HG03558 (cell line): ENCODE measurements around the gene HOXA3.

Source experiments
- ATAC-seq: cut with Tn5 transposase; IDR thresholded peaks from one replicate; pipeline ENCODE4 v1.9.1; 2021; ENCODE audit warnings: moderate number of reproducible peaks; ENCODE audit not compliant: unreplicated experiment; ENCODE audit errors: extremely low read depth

Gene HOXA3

DNA sequence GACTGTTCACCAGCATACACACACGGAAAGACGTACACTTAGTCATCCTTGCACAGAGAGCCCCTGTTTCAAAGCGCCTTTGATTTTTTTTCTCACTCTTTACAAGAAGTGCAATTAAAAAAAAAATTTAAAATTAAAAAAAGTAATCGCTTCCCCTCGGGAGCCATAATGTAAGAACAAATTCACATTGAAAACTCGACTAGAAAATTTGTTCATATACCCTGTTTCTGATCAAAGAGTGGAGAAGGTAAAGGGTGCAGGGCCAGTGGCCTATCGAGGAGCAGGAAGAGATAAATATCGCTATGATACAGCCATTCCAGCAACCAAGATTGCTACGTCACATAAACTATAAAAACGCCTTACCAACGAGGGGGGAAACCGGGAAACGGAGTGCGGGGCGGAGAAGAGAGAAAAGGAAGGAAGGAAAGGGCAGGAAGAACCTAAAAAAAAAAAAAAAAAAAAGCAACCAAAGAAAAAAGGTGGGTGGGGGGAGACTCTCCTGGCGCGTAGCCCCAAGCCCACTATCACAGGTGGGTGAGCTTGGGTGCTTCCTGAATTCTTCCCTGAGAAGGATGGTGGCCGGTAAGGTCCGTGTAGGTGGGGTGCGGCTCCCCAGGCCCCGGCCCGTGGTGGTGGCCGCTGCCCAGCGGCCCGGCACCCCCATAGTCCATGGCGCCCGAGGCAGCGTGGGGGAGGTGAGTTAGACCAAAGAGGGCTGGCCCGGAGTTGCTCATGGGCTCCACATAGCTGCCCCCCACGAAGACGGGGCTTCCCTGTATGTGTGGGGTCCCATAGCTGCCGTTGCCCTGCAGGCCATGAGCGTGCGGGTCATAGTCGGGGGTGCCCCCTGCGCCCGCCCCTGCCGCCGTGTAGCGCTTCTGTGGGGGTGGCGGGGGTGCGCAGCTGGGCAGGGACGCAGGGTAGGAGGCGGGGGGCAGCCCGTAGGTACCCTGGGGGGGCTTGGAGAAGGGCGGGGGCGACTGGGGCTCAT, 44.7 kb downstream of the HOXA3 start:
- ATAC-seq: no peak

DNA sequence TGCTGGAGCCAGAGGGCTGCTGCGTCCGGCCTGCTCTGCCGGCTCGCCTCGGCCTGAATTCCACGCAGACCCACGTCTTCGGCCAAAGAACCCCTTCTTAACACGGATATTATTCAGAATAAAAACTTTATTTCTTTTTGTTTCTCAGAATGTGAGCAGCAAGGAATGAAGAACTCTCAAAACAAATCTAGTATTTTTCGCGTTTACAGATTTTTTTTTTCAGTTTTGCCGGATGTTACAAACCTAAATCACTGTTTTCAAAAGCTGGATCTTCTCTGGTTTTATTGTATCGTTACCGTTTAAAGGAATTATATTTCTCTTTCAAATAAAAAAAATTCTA, 45.5 kb downstream of the HOXA3 start:
- ATAC-seq: no peak

DNA sequence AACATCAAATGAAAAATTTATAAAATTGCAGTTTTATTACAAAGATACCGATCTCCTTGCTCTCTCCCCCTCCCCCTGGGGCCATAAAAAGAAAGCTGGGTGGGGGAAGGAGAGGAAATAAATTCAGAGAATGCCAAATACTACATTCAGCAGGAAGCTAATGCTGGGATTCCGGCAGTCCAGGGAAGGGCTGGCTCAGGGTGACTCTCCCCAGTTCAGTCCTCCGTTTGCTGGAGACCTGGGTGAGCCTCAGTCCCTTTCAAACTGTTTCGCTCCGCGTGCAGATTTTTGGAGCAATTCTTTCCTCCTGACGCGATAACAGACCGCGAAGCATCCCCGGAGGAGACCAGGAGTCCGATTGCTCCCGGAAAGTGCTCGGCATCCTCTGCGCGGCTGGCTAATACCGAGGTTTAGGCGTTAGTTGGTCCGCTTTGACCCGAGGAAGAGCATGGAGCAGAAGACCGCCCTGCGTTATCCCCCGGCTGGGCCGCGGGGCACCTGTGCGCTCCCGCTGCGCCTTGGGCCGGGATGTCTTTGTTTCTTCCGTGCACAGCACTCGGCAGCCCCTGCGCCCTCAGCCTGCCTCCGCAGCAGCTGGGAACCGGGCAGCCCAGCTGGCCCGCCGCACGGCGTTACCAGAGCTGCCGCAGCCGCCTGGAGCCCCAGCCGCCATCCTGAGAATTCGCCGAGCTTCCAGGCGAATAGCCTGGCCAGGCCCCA, 46.0 kb downstream of the HOXA3 start:
- ATAC-seq: no peak

DNA sequence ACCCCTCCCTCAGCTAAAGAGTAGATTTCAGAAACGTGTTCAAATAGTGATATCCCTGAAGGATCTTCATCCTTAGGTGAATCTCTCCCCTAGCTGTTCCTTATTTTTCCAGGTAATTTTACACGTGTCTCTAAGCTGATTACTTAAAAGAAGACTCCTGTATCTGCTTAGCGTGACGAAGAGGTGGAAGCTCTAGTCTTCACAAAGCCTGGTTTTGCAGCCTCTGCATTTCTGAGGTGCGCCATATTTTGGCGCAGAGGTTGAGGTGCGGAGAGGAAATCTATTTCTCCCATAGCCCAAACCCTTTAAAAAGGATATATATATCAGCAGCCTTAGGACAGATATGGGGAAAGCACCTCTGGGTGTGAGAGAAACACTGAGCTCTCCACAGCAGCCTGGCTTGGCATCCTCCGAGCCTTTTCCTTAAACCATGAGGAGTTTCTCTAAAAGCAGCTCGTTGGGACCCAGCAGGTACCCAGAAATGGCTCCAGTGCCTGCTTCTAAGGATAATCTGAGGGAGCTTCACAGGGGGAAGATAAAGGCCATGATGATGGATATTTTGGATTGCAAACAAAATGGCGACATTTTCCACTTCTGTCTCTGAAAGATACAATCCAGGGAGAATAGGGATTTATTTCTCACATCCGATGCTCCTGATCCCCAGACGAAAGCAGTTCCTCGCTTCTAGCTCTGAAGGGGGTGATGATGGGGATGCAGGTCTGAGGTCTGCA, 46.9 kb downstream of the HOXA3 start:
- no peak for ATAC-seq

DNA sequence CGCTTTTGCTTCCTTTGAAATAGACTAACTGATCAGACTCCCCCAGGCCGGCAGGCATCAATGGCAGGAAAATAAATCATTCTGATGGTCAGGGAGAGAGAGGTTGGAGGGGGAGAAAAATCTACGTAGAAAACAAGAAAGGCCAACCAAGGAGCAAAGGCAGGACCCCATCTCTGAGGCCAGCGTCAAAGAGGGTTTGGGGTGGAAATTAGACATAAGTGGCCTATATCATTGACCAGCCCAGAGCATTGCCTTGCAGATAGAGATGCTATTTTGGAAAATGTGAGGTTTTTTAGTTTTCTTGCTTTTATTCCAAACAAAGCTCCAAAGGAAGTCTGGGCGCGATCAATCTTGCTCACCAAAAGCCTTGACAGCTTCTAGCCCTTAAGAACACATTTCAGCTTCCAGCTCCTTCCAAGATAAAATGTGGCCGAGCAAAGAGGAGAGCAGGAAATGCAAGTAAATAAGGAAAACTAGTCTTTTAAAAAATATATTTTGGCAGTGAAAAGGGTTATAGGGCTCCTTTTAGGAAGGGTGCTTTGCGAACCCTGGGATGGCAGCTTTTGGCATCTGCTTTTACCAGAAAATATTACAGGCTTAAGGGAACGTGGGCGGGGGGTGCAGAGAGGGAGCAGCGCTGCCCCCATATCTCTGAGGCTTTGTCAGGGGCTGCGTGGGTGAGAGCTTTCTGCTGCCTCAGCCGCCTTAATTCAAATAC, 47.9 kb downstream of the HOXA3 start:
- no peak for ATAC-seq

DNA sequence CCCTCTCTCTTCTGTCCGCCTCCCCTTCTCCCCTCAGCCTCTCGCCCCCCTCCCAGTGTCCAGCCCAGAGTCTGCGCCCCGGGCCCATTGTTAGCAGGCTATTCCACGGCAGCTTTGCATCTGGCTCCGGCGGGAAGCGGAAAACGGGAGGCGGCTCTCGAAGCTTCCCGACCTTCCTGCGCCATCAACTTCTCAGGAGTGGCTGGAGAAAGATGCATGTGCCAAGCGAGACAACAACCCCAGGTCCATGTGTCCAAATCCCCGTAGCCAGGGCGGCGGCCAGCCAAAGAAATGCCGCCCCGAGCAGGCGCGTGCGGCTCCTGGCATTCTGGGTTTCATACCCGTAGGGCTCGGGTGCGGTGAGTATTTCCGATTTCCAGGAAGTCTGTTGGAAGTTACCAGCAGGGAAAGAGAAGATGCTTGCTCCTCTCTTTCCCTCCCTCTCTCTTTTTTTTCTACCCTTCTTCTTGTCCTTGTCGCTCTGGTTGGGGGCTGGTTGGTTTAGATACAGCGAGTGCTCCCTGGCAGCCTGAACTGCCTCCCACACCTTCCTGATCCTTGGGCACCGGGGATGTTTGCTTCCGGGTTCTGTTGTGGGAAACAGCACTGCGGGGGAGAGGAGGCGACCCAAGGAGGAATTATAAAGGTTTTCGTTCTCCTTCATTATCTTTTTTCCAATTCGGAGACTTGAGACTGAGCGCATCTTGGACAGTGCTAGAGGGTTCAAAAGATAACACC, 48.7 kb downstream of the HOXA3 start:
- ATAC-seq: no peak

DNA sequence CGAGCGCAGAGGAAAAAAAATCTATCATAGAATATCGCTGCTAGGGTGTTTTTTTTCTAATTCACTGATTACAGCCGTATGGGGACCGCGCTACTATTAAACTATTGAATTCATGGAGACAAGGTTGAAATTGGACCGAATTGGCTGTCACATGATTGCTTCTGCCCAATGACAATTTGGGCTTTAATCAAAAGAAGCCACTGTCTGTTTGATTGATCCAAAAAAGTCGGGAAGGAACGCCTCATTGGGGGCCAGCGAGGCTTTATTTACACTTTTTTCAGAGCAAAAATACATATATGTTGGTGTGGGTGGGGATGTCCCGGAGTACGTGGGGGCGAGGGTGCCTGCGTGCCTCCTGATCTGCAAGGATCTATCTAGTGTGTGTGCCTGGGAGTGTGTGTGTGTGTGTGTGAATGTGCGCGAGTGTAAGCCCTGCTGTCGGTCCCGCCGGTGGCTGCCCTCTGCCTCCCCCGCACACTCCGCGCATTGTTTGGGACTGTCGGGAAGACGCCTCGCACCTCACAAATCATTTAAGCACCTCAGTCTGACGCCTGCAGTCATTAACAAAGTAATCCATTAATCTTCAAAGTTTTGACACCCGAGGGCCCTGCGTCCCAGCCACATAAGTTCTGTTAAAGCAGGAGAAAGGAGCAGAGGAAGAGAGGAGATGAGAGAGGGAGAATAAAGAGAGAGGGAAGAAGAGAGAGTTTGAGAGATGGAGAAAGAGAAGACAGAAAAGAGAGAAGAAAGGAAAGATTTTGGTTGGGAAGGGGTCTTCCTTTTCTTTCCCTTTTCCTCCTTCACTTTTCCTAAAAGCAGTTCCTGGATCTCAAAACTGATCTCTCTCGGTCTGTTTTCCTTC, 49.6 kb downstream of the HOXA3 start, which contains the start of gene HOXA2:
HOXA2 (minus strand) TSS at position 103 of the 862 bp plus-strand sequence. CDS start 183 bp downstream, outside the sequence.
- ATAC-seq: no peak

DNA sequence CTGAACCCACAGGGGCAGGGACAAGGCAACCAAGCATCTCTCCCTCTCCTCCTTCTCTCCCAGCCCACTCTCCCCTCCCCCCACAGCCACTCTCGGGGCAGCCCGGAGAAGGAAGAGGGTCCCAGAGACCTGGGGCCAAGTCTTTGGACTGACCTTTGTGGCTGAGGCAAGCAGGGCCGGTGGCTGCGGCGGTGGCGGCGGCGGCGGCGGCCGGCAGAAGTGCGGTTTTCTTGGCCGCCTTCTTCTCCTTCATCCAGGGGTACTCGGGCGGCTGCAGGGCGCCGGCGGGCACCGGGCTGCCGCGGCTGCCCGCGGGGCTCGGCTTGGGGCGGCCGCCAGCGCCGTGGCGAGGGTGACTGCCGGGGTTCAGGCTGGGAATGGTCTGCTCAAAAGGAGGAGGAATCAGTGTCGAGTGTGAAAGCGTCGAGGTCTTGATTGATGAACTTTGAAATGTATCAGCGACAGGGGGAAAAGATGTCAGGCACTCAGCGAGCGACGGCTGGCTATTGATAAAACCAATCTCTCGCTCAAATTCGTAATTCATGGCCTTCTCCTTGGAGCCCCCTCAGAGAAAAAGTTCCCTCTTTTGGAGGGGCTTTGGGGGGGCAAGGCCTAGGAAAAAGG, 50.3 kb downstream of the HOXA3 start:
- ATAC-seq: no peak

DNA sequence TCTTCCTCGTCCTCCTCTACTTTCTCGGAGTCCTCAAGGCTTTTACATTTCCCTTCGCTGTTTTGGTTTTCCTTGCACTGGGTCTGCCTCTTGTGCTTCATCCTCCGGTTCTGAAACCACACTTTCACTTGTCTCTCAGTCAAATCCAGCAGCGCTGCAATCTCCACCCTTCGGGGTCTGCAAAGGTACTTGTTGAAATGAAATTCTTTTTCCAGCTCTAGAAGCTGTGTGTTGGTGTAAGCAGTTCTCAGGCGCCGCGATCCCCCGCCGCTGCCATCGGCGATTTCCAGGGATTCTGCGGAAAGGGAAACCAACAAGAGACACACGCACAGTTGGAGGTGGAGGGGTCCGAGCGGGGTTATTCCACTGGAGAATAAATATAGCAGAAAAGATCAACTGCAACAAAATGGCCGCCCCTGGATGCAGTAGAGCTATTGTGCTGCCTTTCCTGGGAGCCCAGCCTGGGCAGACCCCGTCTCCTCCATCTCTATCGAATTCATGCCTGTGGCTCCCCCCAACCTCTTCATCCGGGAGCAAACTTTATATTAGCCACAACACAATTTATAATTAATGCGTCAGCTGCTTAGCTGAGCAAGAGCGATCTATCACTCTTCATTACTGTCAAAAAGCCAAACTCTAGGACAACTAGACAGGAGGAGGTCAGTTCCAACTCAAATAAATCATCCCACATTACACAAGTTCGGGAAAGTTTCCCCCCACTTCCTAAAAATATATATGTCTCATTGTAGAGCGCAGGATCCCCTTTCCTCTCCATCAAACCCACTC, 51.0 kb downstream of the HOXA3 start:
- no peak for ATAC-seq

DNA sequence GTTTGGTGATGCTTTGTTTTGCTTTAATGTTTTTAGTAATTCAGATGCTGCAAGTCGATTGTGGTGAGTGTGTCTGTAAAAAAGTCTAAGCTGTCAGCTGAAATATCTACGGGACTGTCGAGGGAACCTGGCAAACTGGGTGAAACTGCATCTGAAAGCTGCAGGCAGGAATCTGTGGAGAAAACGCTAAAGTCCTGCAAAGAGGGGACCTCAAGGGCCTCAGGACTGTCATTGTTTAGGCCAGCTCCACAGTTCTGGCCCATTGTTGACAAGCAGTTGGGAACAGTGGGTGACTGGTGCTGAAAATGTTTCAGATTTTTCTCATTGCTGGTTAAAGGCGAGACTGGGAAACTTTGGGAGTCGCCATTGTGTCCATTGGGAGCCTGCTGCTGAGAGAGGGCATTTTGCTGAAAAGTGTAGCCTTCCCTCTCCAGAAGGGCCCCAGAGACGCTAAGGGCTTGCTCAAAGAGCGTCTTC, 51.7 kb downstream of the HOXA3 start:
- no peak for ATAC-seq

DNA sequence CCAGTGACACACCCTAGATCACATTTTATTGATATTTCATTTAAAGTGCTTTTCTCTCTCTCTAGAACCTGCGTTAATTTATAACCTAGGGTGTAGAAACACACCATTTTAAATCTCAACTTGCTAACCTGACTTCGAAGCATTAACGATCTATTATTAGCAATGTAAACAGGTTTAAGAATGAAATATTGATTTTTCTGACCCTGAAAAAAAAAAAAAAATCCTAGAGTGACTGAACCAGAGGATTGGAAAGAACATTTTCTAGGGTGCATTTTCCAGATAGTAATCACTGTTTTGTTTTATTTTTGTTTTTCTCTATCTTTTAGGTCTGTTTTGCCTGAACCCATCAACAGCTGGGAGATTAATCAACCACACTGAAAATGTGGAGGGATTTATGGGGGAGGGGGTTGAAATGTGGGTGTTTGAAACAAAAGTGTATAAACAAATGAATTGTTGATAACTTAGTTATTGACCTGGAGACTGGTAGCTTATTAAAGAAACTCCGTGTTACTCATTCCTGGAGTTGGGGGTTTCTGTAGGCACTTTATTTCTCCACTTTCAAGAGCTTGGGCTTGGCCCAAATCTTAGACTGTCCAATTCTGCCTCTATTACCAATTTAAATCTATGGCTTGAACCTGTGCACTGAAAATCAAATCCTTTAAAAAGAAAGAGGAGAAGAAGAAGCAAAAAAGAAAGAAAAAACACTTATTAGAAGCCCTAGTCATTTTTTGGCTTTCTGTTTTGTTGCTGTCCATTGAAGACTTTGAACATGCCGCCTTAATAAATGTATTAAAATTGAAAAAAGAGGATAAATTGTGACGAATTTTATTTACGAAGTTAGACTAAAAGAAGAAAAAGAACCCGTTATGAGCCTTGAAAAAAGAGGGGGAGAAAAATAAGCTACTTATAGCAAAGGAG, 52.7 kb downstream of the HOXA3 start:
- ATAC-seq: no peak

DNA sequence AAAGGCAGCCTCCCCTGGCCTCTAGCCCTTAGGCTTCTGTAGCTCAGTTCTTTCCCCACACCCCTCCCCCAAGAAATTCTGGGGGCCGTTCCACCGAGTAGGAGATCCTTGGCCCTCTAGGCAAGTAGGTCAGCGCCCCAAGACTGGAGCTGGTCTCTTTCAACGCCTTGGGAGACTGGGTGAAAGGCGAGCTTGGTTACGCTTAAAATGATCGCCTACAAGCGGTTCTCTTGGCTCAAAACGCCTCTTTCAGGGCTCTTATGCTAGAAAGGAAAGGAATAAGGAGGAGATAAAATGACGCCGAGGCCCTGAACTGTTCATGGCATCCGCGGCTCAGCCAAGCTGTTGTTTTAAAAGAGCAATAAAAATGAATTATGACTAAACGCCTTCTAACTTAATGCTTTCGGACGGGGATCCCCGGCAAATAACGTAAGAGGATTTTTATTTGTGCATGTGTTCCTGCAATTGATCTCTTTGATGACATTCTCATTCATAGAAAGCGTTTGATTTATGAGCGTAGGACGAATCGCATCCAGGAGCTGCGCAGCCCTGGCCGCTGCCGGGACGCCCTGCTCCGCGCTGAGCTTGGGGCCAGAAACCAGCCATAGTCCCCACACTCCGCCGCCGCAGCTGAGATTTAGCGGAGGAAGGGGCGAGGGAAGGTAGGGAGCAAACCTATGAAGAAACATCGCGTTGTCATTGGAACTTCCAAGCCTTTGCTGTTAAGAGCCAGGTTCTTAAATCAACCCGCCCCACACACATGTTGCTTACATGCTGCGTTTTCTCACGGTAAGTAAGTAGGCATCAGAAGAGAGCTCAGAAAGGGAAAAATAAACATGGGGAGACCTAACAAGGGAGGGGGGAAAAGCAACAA, 53.6 kb downstream of the HOXA3 start:
- ATAC-seq: no peak

DNA sequence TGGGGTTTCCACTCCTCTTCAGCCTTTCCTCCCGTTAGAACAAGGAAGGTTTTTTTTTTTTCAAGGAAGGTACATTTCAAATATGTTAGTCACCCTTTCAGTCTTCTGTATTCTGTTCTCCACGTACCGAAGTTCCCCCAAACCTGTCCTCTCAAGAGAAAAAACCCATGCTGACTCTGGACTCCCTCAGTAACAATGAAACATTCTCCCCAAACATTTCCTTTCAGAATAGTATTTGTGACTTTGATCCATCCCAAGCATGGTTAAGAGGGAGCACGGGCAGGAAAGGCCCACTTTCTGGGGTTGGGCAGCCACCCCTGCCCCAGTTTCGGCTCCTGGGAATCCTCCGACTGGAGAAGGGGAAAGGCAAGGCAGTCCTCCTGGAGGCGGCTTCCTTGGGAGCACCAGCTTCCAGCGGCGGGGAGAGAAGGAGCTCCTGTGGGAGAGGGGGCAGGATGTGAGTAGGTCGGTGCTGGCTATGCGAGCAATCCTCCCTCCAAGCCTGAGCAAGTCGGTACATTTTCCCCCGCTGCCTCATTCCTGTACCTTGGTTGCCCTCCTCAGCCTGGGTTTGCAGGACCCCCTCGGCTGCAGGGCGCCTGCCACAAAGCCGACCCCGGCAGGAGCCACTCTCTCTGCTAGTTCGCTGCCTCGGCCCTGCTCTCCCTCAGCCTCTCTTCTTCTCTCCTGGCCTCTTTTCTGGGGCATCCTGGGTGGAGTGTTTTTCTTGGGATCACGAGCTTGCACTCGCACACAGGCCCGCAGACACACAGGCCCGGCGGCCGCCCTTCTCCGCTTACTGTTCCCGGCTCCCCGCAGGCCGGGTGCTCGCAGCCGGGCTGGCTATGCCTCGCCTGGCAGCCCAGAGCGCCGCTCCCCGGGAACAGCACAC, 54.5 kb downstream of the HOXA3 start:
- ATAC-seq: no peak

DNA sequence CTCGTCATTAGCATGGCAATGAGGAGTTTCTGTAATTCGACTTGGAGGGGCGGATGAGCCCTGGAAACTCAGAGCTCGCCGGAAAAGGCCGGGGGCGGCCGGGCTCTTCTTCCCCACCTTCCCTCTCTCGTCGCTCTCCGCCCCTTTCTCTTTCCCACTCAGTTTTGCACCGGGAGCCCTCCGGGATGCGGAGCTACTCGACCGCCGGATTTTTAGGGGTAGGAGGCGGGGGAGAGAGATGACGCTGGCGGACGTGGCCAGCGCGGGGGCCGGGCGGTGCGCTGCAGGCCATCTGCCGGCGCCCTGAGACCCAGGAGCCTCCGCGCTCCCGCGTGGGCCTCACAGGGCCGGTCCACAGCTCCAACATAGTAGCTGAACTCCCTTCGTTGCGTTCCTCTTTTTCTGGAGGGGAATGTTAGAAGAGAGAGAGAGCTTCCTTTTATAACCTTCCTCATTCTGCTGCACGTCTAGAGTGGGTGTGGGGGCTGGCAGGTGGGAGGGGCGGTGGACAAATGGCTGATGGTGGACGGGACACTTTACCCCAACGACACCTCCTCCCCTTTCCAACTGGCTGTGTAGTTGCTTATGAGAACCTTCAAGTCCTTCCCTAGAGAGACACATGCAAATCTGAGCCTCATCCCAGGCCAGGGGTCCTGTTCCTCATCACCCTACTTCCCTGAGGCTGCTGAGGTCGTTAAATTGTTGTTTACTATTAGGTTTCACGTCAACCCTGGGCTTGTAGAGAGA, 55.4 kb downstream of the HOXA3 start:
- ATAC-seq: no peak
